ENCODE measurements around the gene AVEN. TPM values are rescaled to one million over a fixed set of nuclear protein-coding genes. Genes with fewer than 3 reads are reported as not detected.
"Not testable (repeated sequence)": the region's sequence is repeated elsewhere in the genome, so short reads cannot be mapped to it uniquely, and the experiment has no call there.

AVEN gene
- total RNA-seq, 1 donor from 2014 or later, result 17.3 TPM

DNA sequence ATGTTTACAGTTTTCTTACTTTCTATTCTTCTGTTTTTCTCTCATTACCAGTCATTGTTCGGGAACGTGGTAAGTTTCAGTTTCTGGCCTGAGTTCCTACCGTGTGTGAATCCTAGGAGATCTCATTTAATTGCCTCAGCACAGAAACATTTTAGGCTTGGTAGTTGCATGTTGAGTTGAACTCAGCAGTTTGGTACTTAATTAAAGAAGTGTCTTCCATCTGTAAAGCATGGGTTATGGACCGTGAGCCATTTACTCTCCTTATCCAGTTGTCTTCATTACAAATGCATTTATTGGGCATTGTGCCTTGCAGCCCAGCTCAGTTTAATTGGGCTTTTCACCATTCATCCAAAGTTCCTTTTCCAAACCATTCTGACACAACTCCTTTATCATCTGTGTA, 212.8 kb downstream of the AVEN start:
- DNase-seq (ENCODE audit: low spot score in 2 of 2), result no peak
- TF ChIP-seq, protein P1, sequence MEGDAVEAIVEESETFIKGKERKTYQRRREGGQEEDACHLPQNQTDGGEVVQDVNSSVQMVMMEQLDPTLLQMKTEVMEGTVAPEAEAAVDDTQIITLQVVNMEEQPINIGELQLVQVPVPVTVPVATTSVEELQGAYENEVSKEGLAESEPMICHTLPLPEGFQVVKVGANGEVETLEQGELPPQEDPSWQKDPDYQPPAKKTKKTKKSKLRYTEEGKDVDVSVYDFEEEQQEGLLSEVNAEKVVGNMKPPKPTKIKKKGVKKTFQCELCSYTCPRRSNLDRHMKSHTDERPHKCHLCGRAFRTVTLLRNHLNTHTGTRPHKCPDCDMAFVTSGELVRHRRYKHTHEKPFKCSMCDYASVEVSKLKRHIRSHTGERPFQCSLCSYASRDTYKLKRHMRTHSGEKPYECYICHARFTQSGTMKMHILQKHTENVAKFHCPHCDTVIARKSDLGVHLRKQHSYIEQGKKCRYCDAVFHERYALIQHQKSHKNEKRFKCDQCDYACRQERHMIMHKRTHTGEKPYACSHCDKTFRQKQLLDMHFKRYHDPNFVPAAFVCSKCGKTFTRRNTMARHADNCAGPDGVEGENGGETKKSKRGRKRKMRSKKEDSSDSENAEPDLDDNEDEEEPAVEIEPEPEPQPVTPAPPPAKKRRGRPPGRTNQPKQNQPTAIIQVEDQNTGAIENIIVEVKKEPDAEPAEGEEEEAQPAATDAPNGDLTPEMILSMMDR (IDR thresholded peaks at IDR 0.05), result no peak
- Histone ChIP-seq H3K27me3 (no peaks in the 10 kb centered on the region), H3K36me3 (peaks cover 0 to 4% of the 10 kb centered on the region in 2 donors), H3K4me1 (no peaks in the 10 kb centered on the region), H3K4me3 (no peak overlapping the region), H3K27ac (no peak overlapping the region), H3K9me3 (no peaks in the 10 kb centered on the region)
- intact Hi-C loops (cut with DNase I), result no loop called here

DNA sequence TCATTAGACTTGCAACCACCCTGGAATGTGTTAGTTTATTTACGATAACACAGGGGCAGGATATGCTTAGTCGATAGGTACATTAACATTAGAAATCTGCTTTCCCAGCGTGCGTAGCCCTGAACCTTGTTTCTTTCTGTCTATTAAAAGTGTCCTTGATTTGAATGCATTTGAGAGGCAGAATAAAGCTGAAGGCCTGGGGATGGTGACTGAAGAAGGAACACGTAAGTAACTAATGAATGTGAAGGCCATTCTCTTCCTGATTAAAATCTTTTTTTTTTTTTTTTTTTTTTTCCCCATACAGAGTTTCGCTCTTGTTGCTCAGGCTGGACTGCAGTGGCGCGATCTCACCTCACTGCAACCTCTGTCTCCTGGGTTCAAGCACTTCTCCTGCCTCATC, 213.6 kb downstream of the AVEN start:
- no peaks in the 10 kb centered on the region for H3K9me3 ChIP-seq
- DNase-seq (ENCODE audit: low spot score in 2 of 2), result no peak
- H3K4me3 ChIP-seq, result no peak overlapping the region
- TF ChIP-seq, protein P1 (IDR thresholded peaks at IDR 0.05), result no peak
- H3K27me3 ChIP-seq, result no peaks in the 10 kb centered on the region
- no peaks in the 10 kb centered on the region for H3K4me1 ChIP-seq
- H3K27ac ChIP-seq, result no peak overlapping the region
- intact Hi-C loops (cut with DNase I), result no loop called here
- peaks cover 0 to 4% of the 10 kb centered on the region in 2 donors for H3K36me3 ChIP-seq

DNA sequence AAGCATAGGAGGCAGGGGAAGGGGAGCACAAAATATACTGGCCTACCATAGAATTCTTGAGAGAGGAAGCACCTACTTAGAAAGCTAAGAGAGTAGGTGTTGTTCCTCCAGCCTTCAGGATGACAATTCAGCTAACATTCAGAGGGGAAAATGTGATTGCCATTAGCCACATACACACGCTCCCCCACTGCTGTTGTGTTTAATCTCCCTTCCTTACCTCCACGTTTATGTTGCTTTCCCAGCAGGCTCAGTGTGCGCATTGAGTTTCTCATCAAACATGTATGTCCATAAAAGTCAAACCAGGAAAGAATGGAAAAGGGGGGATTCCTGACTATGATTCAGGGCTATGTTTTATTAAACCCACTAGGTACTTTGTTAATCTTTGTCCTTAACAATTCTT, 215.9 kb downstream of the AVEN start:
- peaks cover 0 to 4% of the 10 kb centered on the region in 2 donors for H3K36me3 ChIP-seq
- H3K9me3 ChIP-seq, result no peaks in the 10 kb centered on the region
- H3K4me3 ChIP-seq, result no peak overlapping the region
- intact Hi-C loops (cut with DNase I), result no loop called here
- no peak overlapping the region for H3K27ac ChIP-seq
- no peaks in the 10 kb centered on the region for H3K4me1 ChIP-seq
- no peaks in the 10 kb centered on the region for H3K27me3 ChIP-seq
- TF ChIP-seq, protein P1 (IDR thresholded peaks at IDR 0.05), result no peak
- DNase-seq (ENCODE audit: low spot score in 2 of 2), result no peak

DNA sequence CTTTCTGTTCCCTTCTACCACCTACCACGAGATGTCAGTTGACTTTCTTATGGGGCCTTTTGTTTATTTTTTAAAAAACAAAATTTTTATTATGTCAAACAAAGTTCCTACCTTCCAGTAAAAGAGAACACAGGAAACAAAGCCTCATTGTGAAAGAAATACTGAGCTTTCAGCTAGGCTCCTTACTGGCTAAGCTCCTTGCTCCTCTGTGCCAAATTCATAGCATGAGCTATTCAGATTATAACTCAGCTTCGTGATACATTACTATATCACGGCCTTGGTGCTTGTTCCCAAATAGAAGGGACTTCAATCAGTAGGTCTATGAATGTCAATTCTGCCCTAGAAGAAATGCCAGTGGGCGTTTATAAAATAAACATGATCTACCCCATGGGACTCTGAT, 216.5 kb downstream of the AVEN start:
- DNase-seq (ENCODE audit: low spot score in 2 of 2), result no peak
- Histone ChIP-seq H3K9me3 (no peaks in the 10 kb centered on the region), H3K4me3 (no peak overlapping the region), H3K4me1 (no peaks in the 10 kb centered on the region), H3K27ac (no peak overlapping the region), H3K27me3 (no peaks in the 10 kb centered on the region), H3K36me3 (peaks cover 0 to 4% of the 10 kb centered on the region in 2 donors)
- intact Hi-C loops (cut with DNase I), result no loop called here
- TF ChIP-seq, protein P1 (IDR thresholded peaks at IDR 0.05), result no peak

DNA sequence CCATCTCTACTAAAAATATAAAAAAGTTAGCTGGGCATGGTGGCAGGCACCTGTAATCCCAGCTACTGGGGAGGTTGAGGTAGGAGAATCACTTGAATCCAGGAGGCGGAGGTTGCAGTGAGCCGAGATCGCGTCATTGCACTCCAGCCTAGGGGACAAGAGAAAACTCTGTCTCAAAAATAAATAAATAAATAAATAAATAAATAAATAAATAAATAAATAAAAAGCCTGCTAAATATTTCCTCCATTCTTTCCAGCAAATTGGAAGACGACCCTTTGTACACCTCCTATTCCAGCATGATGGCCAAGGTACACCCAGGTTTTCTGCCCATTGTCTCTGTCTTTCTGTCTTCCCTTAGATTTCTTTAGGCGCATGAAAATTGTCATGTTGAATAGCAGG, 219.5 kb downstream of the AVEN start:
- H3K27ac ChIP-seq; H3K27me3 ChIP-seq; intact Hi-C loops (cut with DNase I); H3K36me3 ChIP-seq; H3K9me3 ChIP-seq; H3K4me3 ChIP-seq; H3K4me1 ChIP-seq; DNase-seq (ENCODE audit: low spot score in 2 of 2): not testable (repeated sequence)

Other genes starting within 250 kb of the AVEN start
- gene CHRM5, start 70.7 kb downstream of the AVEN start, total RNA-seq, result not detected
- 51.0 TPM for gene EMC7, start 62.7 kb upstream of the AVEN start, total RNA-seq
- gene PGBD4, start 62.9 kb upstream of the AVEN start, total RNA-seq, result 3.5 TPM
- gene KATNBL1, start 170.9 kb upstream of the AVEN start, total RNA-seq, result 34.3 TPM
- 71.9 TPM for gene EMC4, start 185.8 kb upstream of the AVEN start, total RNA-seq